GM19455 (cell line): Measurements from ENCODE around the gene RAD23A.

ENCODE experiments used
- ATAC-seq: cut with Tn5 transposase; IDR thresholded peaks from one replicate; pipeline ENCODE4 v1.9.1; 2021; ENCODE audit not compliant: unreplicated experiment

Gene RAD23A

DNA sequence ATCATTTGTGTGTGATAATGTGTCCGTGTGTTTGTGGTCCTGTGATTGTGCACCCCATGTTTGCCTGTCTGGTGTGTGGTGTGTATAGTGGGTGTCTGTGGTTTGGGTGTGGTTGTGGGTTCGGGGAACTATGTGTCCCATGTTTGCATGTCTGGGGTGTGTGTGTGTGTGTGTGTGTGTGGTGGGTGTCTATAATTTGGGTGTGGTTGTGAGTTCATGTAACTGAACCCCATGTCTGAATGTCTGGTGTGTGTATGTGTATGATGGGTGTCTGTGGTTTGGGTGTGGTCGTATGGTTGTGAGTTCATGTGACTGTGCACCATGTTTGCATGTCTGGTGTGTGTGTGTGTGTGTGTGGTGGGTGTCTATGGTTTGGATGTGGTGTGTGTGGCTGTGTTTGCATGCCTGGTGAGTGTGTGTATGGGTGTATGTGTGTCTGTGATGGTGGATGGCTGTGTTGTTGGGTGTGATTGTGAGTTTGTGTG lies 38.5 kb downstream of the RAD23A start:
- no peak for ATAC-seq

DNA sequence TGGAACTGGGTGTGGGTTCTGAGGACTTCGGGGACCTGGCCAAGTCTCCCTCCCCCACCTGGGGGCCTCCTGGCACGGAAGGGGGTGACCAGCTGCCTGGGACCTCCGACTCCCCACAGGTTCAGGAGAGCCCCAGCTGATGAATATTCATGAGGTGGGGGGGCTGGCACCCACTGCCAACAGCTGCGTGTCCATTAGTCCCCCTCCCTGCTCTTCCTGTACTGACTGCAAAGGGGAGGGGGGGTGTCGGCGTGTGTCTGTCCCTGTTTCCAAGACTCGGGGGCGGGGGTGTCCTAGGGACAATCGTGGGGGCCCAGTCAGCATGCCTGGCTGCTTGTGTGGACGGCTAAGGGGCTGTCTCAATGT lies 39.0 kb downstream of the RAD23A start:
- no peak for ATAC-seq

DNA sequence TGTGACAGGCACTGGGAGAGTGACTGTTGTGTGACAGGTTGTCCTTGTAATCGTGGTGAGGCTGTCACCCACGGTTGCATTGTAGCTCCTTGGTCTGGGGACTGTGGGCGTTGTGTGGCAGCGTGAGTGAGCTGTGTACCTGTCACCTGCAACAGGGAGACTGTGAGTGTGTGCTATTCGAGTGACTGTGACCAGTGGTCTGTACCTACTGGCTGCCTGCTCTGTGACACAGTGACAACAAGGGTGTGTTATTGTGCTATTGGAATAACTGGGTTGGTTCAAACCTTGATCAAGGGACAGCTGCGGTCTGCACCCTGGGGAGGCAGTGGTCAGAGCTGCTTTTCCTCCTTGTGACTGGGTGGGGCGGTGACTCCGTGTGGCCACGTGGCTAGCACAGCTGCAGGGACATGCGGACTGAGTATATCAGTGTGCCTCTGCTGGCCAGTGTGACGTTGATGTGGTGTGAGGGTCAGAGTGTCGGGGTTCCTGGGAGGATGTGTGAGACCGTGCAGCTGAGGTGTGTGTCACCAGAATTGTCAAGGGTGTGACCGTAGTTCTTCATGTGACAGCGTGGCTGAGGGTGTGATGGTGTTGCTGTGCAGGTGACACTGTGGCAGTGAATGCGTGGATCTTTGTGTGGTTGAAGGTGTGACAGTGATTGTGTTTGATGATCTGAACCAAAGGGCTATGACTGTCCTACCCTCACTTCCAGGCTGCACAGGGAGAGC lies 39.6 kb downstream of the RAD23A start:
- ATAC-seq: no peak

DNA sequence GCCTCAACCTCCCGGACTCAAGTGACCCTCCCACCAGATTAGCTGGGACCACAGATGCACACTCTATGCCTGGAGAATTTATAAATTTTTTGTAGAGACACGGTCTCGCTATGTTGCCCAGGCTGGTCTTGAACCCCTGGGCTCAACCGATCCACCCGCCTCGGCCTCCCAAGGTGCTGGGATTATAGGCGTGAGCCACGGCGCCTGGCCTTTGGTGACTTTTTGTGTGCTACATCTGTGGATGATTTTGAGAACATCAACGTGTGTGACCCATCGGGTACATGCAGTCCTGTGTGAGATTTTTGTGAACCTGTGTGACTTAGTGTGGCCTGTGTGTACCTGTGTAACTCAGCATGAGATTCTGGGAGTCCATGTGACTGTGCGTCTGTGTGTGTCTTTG lies 41.1 kb downstream of the RAD23A start:
- no peak for ATAC-seq

DNA sequence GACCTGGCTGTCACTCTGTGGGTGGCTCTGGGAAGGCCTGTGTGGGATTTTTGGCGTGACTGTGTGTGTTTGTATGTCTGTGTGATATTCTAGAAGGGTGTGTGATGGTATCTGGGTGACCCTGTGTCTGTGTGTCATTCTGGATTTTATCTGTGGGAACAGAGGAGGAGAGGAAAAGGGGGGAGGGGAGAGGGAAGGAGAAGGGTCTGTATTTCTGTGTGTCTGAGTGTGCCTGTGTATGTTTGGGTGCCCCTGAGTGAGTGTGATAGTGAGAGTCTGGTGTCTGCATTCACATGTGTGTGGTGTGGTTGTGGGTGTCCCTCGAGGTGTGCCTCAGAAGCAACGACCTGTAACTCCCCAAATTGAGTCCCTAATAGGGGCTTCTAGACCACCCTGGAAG lies 41.5 kb downstream of the RAD23A start:
- ATAC-seq: no peak

DNA sequence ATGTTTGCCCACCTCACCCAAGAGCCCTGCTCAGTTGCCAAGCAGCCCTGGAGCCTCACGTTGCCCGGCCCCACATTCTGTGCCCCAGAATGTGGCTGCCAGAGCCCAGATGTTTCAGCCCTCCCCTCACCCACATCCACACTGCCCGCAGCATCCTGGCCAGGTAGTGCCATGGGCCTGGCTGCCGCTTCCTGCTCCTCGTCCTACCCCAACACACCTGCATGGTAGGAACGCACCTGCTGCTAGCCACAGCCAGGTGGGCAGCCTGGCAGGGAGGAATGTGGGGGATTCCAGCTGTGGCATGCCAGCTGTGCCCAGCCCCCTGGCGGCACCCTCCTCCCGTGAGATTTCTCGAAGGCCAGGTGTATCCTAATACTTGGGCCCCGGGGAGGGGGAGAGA lies 42.1 kb downstream of the RAD23A start:
- no peak for ATAC-seq

DNA sequence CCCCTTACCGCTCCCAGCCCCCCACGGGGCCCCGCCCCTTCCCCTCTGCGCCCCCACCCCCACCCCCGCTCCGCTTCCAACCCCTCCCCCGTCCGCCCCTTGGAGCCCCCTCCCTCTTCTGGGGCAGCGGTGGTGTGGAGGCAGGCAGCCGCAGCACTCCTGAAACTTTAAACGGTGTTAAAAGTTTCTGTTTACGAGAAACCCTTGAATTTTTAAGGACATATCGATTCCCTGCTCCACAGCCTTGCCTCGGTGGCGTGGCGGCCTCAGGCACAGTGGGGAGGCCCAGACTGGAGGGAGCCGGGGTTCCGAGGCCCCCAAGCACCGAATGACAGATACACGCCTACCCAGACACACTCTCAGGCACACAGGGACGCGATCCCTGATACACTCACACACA lies 44.8 kb downstream of the RAD23A start:
- ATAC-seq: no peak

DNA sequence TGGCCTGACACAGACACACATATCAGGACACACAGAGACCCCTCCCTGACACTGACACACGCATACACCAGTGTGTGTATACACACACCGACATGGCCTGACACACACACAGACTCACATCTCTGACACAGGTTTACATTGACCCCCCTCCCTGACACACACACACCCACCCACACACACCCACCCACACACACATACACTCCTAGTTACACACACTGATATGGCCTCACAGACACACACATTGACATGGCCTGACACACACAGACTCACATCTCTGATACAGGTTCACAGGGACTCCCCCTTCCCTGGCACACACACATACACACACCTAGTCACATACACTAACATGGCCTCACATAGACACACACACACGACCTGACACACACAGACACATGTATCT lies 45.2 kb downstream of the RAD23A start:
- ATAC-seq: no peak

DNA sequence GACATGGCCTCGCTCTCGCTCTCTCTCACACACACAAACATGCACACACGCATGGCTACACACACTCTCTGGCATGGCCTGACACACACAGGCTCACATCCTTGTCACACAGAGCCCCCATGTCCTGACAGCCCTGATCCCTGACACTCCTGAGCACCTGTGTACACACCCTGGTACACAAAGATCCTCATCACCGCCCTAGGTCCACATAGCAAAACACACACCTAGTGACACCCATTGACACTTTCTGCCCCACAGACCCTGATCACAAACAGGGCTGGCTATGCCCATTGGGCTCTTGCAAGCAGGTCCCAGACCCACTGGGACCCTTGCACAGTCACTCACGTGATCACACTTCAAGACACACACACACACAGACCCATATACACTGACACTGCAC lies 45.6 kb downstream of the RAD23A start:
- ATAC-seq: no peak

DNA sequence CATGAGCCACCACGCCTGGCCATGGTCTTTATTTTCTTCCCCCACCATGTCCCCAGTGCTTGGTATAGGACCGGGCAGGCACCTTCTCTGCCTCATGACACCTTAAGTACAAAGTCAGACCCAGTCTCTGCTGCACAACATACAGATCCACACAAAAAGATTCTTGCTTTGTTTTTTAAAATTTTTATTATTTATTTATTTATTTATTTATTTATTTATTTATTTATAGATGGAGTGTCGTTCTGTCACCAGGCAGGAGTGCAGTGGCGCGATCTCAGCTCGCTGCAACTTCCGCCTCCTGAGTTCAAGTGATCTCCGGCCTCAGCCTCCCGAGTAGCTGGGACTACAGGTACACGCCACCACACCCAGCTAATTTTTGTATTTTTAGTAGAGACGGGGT lies 47.1 kb downstream of the RAD23A start:
- ATAC-seq: no peak

DNA sequence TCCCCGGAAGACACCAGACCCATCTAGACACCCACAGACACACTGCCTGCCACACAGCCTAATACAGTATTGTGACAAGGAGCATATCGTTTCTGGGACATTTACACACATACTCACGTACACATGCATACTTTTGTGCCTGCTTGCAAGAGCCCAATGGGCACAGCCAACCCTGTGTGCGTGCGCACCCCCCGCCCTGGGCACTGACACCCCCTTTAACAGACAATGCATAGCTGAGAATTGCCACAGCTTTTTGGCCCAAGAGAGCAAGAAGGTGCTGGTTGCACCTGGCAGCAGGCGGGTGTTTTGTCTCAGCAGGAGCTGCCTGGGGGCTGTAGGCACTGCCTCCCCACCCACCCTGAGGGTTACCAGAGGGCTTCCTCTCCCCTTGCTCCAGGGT lies 47.9 kb downstream of the RAD23A start:
- ATAC-seq: no peak

DNA sequence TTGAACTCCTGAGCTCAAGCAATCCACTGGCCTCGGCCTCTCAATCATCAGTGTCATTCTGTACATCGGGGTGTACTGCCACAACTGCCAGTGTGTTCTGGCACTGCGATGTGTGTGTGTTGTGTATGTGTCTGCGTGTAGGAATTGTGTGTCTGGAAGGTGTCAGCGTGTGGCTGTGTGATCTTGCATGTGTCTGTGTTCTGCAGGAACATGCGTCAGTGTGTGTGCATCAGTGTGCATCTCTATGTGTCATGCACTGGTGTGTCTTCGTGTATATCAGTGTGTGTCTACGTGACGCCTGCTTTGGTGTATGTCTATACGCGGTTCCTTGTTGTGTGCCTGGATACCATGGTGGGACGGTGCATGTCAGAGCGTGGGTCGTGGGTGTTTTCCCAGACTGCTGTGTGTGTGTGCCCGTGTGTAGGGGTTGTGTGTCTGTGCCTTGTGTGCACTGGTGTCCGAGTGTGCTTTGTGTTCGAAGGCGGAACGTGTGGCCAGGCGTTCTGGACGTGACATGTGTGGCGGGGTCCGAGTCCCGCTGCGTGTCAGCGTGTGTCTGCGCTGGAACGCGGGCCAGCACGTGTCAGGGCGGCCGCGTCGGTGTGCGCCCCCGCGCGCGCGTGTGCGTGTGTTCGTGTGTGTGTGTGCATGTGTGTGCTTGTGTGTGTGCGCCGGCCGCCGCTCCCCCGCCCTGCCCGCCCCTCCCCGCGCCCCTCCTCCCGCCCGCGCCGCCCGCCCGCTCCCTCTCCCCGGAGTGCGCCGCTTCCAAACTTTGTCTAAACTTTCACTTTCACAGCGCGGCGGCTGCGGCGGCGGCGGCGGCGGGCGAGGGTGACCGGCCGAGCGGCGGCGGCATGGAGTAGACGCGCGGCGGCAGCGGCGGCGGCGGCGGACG lies 49.3 kb downstream of the RAD23A start, which contains the start of gene NFIX:
Gene NFIX, plus strand, starts transcription at position 775 of the 895 bp plus-strand sequence. CDS start 363 bp downstream, outside the sequence.
- no peak for ATAC-seq

DNA sequence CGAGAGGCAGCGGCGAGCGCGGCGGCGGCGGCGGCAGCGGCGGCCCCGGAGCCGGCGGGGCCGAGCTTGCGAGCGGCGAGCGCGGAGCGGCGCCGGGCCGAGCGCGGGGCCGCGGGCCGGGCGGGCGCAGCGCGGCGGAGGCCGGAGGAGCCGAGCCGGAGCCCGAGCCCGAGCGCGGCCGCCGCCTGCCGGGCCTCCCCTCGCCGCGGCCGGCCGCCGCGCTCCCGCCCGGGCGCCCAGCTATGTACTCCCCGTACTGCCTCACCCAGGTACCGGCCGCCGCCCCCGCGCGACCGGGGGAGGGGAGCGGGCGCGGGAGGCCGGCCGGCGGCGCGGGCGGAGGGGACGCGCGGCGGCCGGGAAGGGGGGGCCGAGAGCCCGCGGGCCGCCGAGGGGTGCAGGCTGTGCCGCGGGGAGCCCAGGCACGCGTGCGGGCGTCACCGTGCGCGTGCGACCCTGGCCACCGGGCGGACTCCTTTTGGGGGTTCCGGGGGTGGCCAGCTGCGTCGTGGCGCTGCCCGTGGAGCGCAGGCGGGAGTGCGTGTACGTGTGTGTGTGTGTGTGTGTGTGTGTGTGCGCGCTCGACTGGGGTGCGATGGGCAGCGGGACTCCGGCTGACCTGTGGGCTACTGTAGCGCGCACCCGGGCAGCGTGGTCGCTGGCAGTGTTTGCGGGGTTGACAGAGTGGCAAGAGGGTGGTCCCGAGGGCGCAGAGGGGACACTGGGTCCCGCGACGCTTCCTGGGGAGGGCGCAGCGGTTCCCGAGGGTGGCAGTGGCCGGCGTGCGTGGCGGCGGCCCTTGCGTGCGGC lies 50.1 kb downstream of the RAD23A start:
- no peak for ATAC-seq

DNA sequence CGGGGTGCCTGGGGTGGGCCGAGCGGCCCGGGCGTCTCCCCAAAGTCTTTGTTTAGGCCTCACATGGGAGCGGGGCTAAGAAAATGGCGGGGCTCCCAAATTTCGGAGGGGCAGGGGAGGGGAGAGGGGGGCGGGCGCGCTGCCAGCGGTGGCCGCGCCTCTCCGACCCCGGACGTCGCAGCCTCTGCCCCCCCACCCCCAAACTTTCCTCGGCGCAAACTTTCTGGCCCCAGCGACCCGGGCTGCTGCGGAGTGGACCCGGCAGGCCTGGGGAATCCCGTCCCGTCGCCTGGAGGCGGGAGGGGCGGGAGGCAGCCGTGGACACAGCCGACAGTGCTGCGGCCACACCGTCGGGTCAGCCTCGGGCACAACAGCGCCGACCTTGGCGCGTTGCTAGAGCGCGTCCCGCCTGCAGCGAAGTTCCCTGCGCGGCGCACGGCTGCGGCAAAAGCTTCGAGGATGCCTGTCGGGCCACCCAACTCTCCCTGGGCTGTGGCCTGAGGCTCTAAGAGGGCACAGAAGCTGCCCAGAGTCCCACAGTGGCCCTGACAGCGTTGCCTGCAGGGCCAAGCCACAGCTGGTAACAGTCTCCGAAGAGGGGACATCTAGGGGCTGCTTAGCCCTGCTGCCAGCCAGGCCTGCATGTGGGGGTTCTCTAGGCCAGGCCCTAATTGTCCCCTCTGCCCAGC lies 50.9 kb downstream of the RAD23A start:
- ATAC-seq: no peak

DNA sequence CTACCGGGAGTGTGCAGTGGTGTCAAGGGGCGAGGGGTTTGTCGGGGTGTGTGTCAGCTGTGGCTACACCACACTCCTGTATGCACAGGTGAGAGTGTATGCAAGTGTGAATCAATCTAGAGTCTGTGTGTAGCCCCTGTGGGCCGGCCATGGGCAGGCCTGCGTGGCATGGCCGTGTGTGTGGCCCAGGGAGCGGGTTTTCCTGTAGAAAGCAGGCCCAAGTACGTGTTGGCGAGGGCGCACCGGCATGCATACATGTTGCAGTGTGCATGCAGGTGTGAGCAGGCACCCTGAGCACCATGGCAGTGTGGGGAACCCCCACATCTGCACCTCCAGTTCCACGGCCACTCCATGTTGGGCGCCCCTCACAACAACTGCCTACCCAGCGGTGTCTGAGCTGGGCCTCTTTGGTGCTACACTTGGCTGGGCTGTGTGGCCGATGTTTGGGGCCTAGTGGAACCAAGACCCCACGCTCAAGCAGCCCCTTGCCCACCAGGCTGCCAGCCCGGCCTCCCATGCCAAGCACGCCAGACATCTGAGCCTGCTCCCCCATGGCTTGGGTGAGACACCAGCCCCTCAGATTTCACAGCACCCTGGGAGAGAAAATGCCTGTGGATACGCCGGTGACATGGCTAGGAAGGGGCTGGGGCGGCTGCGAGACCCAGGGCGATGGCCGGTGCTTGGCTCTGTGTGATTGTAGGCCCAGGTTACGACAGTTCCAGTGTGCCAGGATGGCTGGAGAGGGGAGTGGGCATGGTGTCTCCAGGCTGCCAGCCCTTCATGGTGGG lies 51.7 kb downstream of the RAD23A start:
- ATAC-seq: no peak

DNA sequence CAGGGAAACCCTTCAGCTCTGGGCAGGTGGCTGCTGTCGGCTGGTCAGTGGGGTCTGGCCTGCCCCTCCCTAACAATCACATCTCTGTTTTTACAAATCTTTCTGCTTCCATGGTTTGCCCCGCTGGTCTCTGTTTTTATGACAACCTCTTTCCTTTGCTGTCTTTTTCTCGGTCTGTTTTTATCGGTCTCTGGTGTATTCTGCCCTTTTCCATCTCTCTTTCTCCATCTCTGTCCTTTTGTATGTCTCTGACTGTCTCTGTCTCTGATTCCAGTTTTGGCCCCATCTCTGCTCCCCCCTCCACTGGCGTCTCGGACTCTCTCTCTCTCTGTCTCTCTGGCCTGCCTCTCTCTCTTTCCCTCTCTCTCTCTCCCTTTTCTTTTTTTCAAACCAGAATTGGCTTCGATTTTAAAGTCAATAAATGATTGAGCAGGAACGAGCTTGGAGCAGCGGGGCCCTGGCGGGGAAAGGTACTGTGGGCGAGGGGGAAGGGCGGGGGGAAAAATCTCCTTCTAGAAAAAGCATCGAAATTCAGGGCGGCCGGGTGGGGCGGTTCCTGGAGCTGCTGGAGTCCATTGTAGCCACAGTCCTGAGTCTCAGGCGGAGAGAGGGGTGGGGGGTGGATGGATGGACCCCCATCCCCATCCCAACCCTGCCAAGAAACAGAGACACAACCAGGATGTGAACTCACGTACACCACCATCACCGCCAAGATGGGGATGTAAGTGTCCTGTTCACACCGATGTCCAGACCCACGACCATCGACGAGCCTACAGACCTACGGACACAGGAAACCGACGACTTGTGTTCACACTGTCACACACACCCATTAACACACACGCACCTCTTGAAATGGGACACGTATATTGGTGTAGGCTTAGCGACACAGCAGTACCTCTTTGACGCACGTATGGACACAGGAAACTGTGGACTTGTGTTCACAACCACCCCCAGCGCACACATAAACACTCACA lies 52.6 kb downstream of the RAD23A start:
- no peak for ATAC-seq

DNA sequence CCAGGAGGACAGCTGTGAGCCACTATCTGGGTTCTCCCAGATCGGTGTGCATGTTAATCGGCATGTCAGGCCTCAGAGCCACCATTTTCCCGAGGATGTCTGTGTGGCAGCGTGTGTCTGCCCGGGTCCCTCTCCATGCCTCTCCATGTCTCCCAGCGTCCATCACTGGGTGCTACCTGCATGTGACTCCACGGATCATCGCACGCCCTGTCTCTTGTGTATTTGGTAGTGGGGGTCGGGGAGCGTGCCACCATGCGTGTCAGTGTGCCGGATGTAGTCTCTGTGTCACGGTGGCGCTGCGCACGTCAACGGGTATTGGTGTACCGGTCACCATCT lies 55.5 kb downstream of the RAD23A start:
- ATAC-seq: no peak

DNA sequence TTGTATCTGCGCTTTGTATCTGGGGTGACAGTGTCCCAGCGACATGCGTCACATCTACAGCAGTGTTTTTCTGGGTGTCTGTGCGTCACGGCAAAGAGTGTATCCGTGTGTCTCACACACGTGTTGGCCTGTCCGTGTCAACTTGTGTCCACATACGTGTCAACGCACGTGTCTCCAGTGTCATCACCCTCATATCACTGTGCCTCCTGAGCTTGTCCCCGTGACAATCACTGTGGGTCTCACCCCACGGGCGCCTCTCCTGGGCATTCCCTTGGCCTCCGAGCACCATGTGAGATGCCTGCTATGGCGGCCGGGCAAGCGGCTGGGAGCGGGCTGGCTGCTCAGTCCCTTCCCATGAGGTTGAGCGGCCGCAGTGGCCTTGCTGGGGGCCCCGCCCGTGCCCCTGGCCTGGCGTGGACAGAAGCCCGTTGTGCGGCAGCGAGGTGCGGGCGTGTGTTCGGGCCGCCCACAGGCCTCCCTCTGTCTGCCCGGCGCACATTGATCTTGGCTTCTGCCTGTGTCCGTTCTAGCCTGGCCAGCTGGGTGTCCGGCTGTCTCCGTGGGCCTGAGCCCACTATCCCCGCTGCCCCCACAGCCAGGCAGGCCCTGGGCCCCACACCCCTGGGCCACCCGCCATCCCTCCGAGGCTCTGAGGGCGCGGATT lies 56.0 kb downstream of the RAD23A start:
- ATAC-seq: no peak
